ENCODE results near the gene CDH26. TPM values are rescaled to one million over a fixed set of nuclear protein-coding genes. Genes with fewer than 3 reads are reported as not detected.

Gene CDH26
- total and polyA plus RNA-seq, 7 donors = 0.74 to 5.5 (median 1.4) TPM; not detected in 2

DNA sequence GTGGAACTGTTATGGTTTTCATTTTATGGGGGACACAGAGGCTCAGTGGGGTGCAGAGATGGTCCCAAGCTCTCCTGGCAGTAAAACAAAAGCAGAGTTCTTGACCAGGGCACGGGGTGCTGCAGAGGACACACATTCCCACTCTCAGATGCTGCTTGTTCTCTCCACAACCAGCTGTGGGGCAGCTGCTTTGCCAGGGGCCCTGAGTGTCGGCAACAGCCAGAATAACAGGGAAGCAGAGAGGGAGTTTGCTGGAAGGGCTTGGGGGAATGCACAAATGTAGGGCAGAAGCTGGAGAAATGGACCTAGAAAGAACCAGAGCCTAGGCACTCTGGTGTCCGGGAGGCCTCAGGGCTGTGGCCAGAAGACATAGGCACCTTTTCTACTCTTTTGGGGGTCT lies 93.7 kb downstream of the CDH26 start:
- DNase-seq = no peak
- Histone ChIP-seq H3K36me3 (no peaks in the 10 kb centered on the region), H3K9me3 (no peaks in the 10 kb centered on the region), H3K27me3 (peaks cover 0 to 21% (median 9%) of the 10 kb centered on the region in 3 donors), H3K4me3 (no peak overlapping the region), H3K4me1 (no peaks in the 10 kb centered on the region), H3K27ac (no peak overlapping the region)
- intact Hi-C loops (cut with DNase I) = no loop called here
- WGBS, 2 donors = 54 to 78% methylated on average over 3 of the region's 3 CpGs
- no peak for TF ChIP-seq EP300 (IDR thresholded peaks at IDR 0.05)

DNA sequence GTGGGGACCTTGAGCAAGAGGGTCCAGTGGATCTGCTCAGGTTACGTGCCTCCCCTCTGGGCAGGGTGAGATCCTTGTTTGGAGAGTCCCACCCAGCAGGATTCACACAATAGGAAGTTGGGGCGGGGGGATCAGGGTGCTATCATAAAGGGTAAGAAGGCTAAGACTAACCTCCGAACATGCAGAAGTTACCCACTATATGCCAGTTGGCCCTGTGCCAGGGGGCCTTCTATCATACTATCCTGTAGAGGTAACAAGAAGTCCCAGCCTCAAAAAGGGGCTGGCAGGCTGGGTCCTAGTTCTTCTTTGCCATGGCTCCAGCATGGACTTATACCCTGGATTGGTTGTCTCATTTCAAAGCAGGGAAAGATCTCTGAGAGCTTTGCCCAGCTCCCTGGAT lies 94.1 kb downstream of the CDH26 start:
- no peaks in the 10 kb centered on the region for H3K36me3 ChIP-seq
- no peak for TF ChIP-seq EP300 (IDR thresholded peaks at IDR 0.05)
- TF ChIP-seq POLR2AphosphoS5 (IDR thresholded peaks at IDR 0.05) = no peak
- TF ChIP-seq, protein P1, sequence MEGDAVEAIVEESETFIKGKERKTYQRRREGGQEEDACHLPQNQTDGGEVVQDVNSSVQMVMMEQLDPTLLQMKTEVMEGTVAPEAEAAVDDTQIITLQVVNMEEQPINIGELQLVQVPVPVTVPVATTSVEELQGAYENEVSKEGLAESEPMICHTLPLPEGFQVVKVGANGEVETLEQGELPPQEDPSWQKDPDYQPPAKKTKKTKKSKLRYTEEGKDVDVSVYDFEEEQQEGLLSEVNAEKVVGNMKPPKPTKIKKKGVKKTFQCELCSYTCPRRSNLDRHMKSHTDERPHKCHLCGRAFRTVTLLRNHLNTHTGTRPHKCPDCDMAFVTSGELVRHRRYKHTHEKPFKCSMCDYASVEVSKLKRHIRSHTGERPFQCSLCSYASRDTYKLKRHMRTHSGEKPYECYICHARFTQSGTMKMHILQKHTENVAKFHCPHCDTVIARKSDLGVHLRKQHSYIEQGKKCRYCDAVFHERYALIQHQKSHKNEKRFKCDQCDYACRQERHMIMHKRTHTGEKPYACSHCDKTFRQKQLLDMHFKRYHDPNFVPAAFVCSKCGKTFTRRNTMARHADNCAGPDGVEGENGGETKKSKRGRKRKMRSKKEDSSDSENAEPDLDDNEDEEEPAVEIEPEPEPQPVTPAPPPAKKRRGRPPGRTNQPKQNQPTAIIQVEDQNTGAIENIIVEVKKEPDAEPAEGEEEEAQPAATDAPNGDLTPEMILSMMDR (IDR thresholded peaks at IDR 0.05) = no peak
- H3K9me3 ChIP-seq = no peaks in the 10 kb centered on the region
- intact Hi-C loops (cut with DNase I) = no loop called here
- 50 to 72% methylated on average over 3 of the region's 3 CpGs for WGBS, 2 donors
- peaks cover 0 to 21% (median 9%) of the 10 kb centered on the region in 3 donors for H3K27me3 ChIP-seq
- H3K27ac ChIP-seq = no peak overlapping the region
- DNase-seq = no peak
- H3K4me3 ChIP-seq = no peak overlapping the region
- H3K4me1 ChIP-seq = no peaks in the 10 kb centered on the region

DNA sequence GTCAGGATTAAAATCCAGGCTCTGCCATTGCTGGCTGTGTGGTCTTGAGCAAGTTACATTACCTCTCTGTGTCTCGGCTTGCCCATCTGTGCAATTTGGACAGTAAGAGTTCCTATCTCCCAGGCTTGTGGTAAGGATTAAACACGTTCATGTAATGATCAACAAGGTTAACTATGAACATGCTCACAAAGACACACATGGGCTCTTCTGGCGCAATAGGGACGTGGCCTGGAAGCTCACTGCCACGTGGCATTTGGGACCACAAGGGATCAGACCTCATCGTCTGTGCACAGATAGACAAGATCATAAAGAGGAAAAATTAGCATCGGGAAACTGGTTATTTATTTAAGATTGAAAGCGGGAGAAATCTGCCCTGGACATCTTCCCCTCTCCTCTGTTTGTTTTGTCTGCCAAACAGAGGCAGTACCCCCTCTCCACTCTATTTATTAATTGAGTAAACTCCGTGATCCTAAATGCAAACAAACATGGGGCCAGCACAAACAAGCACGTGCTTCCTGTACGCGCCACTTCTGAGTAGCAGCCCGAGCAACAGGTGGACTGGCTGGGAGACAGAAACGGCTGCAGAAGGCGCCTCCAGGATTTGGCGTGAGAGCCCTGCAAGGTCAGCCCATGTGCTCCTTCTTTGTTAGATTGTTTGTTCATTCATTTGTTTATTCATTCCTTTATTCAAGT lies 95.0 kb downstream of the CDH26 start:
- no peak overlapping the region for H3K27ac ChIP-seq
- intact Hi-C loops (cut with DNase I) = no loop called here
- DNase-seq = no peak
- H3K27me3 ChIP-seq = peaks cover 0 to 24% (median 16%) of the 10 kb centered on the region in 3 donors
- WGBS, 2 donors = 16 to 49% methylated on average over 16 of the region's 16 CpGs
- H3K9me3 ChIP-seq = no peaks in the 10 kb centered on the region
- H3K36me3 ChIP-seq = no peaks in the 10 kb centered on the region
- H3K4me3 ChIP-seq = no peak overlapping the region
- H3K4me1 ChIP-seq = peaks cover 0 to 3% (median 0%) of the 10 kb centered on the region in 4 donors
- no peak for TF ChIP-seq POLR2AphosphoS5 (IDR thresholded peaks at IDR 0.05)
- no peak for TF ChIP-seq POLR2A (IDR thresholded peaks at IDR 0.05)
- no peak for TF ChIP-seq EP300 (IDR thresholded peaks at IDR 0.05)
- TF ChIP-seq, protein P1 (IDR thresholded peaks at IDR 0.05) = no peak

DNA sequence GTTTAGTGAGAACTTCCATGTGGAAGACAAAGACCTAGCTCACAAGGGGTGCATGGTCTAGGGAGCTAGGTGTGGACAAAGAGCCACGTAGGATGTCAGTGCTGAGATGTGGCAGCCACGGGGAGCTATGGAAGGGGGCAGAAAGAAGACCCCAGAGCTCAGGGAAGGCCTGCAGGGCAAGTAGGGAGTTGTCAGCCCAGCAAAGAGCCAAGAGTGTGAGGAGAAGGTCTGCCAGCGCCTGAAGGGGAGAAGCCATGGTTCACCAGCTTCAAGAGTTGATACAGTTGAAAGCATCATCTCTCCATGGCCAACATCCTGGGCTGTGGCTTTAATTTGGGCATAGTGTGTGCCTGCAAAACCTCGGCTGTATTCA lies 95.6 kb downstream of the CDH26 start:
- no peak for TF ChIP-seq EP300 (IDR thresholded peaks at IDR 0.05)
- TF ChIP-seq, protein P1 (IDR thresholded peaks at IDR 0.05) = no peak
- no peak for TF ChIP-seq POLR2A (IDR thresholded peaks at IDR 0.05)
- TF ChIP-seq POLR2AphosphoS5 (IDR thresholded peaks at IDR 0.05) = no peak
- Histone ChIP-seq H3K9me3 (no peaks in the 10 kb centered on the region), H3K4me3 (no peak overlapping the region), H3K27me3 (peaks cover 0 to 24% (median 17%) of the 10 kb centered on the region in 3 donors), H3K36me3 (no peaks in the 10 kb centered on the region), H3K4me1 (peaks cover 0 to 3% (median 0%) of the 10 kb centered on the region in 4 donors), H3K27ac (no peak overlapping the region)
- intact Hi-C loops (cut with DNase I) = no loop called here
- no peak for DNase-seq
- 65 to 83% methylated on average over 4 of the region's 4 CpGs for WGBS, 2 donors

DNA sequence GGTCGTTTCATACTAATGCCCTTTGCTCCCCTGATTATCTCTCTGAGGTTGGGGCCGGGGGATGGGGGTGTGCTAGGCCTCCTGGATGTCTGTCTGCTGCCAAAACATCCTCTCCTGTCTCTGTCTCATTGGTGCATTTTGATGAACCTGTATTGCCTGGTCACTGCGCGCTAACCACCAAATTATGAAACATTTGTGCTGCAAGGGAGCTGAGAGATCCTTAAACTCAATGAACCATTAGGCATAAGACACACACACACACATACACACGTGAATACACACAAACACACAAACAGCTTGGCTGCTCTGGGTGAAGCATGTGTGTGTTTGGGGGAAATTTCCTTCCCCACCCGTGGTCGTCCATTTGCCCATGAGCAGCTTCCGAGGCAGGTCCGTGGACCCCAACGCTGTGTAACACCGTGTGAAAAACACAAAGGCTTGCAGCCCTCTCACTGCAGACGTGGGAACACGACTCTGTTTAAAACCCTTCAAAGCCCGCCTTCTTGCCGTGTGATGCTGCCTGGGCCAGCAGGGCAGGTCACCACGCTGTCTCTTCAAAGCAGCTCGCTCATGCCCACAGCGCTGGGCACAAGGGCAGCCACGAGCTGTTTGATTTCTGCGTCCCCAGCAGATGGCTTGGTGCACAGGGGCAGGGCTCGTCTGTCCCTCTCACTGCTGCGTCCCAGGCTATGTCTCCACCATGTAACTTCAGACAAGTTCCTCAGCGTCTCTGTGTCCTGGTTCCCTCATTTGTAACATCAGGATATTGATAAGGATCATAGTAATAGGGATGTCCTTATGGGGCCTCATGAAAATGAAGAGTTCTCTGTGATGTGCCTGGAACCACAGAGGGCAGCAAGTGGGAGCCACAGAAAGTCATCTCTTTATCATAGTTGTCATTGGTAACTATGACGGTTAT lies 96.8 kb downstream of the CDH26 start:
- intact Hi-C loops (cut with DNase I) = no loop called here
- no peak overlapping the region for H3K4me3 ChIP-seq
- 72 to 73% methylated on average over 24 of the region's 24 CpGs for WGBS, 2 donors

More for the DNA sequence above, 96.8 kb downstream of the CDH26 start:
- Histone ChIP-seq H3K36me3 (no peaks in the 10 kb centered on the region), H3K9me3 (no peaks in the 10 kb centered on the region), H3K27me3 (peaks cover 0 to 24% (median 17%) of the 10 kb centered on the region in 3 donors), H3K27ac (no peak overlapping the region), H3K4me1 (peaks cover 0 to 3% (median 0%) of the 10 kb centered on the region in 4 donors)
- TF ChIP-seq POLR2A (IDR thresholded peaks at IDR 0.05) (no peak), POLR2AphosphoS5 (IDR thresholded peaks at IDR 0.05) (no peak), EP300 (IDR thresholded peaks at IDR 0.05) (no peak)
- TF ChIP-seq, protein P1 (IDR thresholded peaks at IDR 0.05) = no peak
- peak; percentile 47 for DNase-seq

Measured in sigmoid colon (tissue), 7 donors.